A549 (cell line): ENCODE data around the gene TPPP3. TPM values are rescaled to one million over a fixed set of nuclear protein-coding genes. Genes with fewer than 3 reads are reported as not detected.

Source experiments
- polyA plus RNA-seq, 4 experiments: library from polyadenylated mRNA; depleted of rRNA in 3 of 4; stranded (reverse); fragments of >200 nt; fragmentation: RNase III in 1 of 4; extraction: RNeasy Plus Mini Kit Qiagen cat#74134 plus additional on column Dnase treatment in 1 of 4; gene quantifications; 2 replicates in 3 of 4; 3 replicates in 1 of 4; pipeline ENCODE4 v1.2.3, GENCODE V29; 2011 to 2017
- small RNA-seq, 6 experiments: library from RNA; depleted of rRNA; stranded (forward); fragments of <200 nt; gene quantifications; one replicate each; pipeline ENCODE3, GENCODE V24; 2012

The TPPP3 gene
- polyA plus RNA-seq, 2 of the 4 experiments (the other 2 are of a cell fraction): 9.4 to 10.9 TPM

Small RNAs within 50 kb of the gene (small RNA-seq; reads per million reads assigned to genes)
- gene RNU1-123P: 0 reads per million in 6 experiments

Other genes starting within 250 kb of the TPPP3 start
- gene B3GNT9, start 242.5 kb downstream of the TPPP3 start, polyA plus RNA-seq (2011; rRNA removed): 6.8 and 8.5 TPM in 2 replicates
- 6.7 to 9.3 TPM (median 9.0 TPM) in 3 replicates for gene B3GNT9, start 242.5 kb downstream of the TPPP3 start, polyA plus RNA-seq (2017; fragmentation: RNase III; extraction: RNeasy Plus Mini Kit Qiagen cat#74134 plus additional on column Dnase treatment)
- 7.8 and 9.1 TPM in 2 replicates for gene TRADD, start 233.6 kb downstream of the TPPP3 start, polyA plus RNA-seq (2011; rRNA removed)
- 13.2 to 15.2 TPM (median 15.2 TPM) in 3 replicates for gene TRADD, start 233.6 kb downstream of the TPPP3 start, polyA plus RNA-seq (2017; fragmentation: RNase III; extraction: RNeasy Plus Mini Kit Qiagen cat#74134 plus additional on column Dnase treatment)
- gene FBXL8, start 233.5 kb downstream of the TPPP3 start, polyA plus RNA-seq (2011; rRNA removed): 5.4 and 5.6 TPM in 2 replicates
- 12.5 to 14.4 TPM (median 13.1 TPM) in 3 replicates for gene FBXL8, start 233.5 kb downstream of the TPPP3 start, polyA plus RNA-seq (2017; fragmentation: RNase III; extraction: RNeasy Plus Mini Kit Qiagen cat#74134 plus additional on column Dnase treatment)
- 8.3 and 11.7 TPM in 2 replicates for gene HSF4, start 228.8 kb downstream of the TPPP3 start, polyA plus RNA-seq (2011; rRNA removed)
- 15.3 to 22.0 TPM (median 18.9 TPM) in 3 replicates for gene HSF4, start 228.8 kb downstream of the TPPP3 start, polyA plus RNA-seq (2017; fragmentation: RNase III; extraction: RNeasy Plus Mini Kit Qiagen cat#74134 plus additional on column Dnase treatment)
- 22.6 and 24.4 TPM in 2 replicates for gene NOL3, start 223.0 kb downstream of the TPPP3 start, polyA plus RNA-seq (2011; rRNA removed)
- 38.5 to 41.3 TPM (median 39.1 TPM) in 3 replicates for gene NOL3, start 223.0 kb downstream of the TPPP3 start, polyA plus RNA-seq (2017; fragmentation: RNase III; extraction: RNeasy Plus Mini Kit Qiagen cat#74134 plus additional on column Dnase treatment)
- 7.2 and 7.5 TPM in 2 replicates for gene MATCAP1, start 209.5 kb downstream of the TPPP3 start, polyA plus RNA-seq (2011; rRNA removed)
- 16.1 to 23.5 TPM (median 20.8 TPM) in 3 replicates for gene MATCAP1, start 209.5 kb downstream of the TPPP3 start, polyA plus RNA-seq (2017; fragmentation: RNase III; extraction: RNeasy Plus Mini Kit Qiagen cat#74134 plus additional on column Dnase treatment)
- gene EXOC3L1, start 203.4 kb downstream of the TPPP3 start, polyA plus RNA-seq (2011; rRNA removed): 0.06 TPM in 1 of 2 replicates, not detected in the other
- not detected in 3 replicates for gene EXOC3L1, start 203.4 kb downstream of the TPPP3 start, polyA plus RNA-seq (2017; fragmentation: RNase III; extraction: RNeasy Plus Mini Kit Qiagen cat#74134 plus additional on column Dnase treatment)
- gene E2F4, start 201.3 kb downstream of the TPPP3 start, polyA plus RNA-seq (2011; rRNA removed): 65.1 and 71.8 TPM in 2 replicates
- 66.0 to 69.6 TPM (median 66.6 TPM) in 3 replicates for gene E2F4, start 201.3 kb downstream of the TPPP3 start, polyA plus RNA-seq (2017; fragmentation: RNase III; extraction: RNeasy Plus Mini Kit Qiagen cat#74134 plus additional on column Dnase treatment)
- gene ELMO3, start 194.4 kb downstream of the TPPP3 start, polyA plus RNA-seq (2011; rRNA removed): 0.62 and 1.0 TPM in 2 replicates
- gene ELMO3, start 194.4 kb downstream of the TPPP3 start, polyA plus RNA-seq (2017; fragmentation: RNase III; extraction: RNeasy Plus Mini Kit Qiagen cat#74134 plus additional on column Dnase treatment): 1.3 to 1.5 TPM (median 1.4 TPM) in 3 replicates
- gene TMEM208, start 166.4 kb downstream of the TPPP3 start, polyA plus RNA-seq (2011; rRNA removed): 70.2 and 73.5 TPM in 2 replicates
- gene TMEM208, start 166.4 kb downstream of the TPPP3 start, polyA plus RNA-seq (2017; fragmentation: RNase III; extraction: RNeasy Plus Mini Kit Qiagen cat#74134 plus additional on column Dnase treatment): 103 to 114 TPM (median 114 TPM) in 3 replicates
- gene FHOD1, start 146.0 kb downstream of the TPPP3 start, polyA plus RNA-seq (2011; rRNA removed): 16.1 and 18.1 TPM in 2 replicates
- gene FHOD1, start 146.0 kb downstream of the TPPP3 start, polyA plus RNA-seq (2017; fragmentation: RNase III; extraction: RNeasy Plus Mini Kit Qiagen cat#74134 plus additional on column Dnase treatment): 29.1 to 34.2 TPM (median 33.6 TPM) in 3 replicates
- gene SLC9A5, start 144.5 kb downstream of the TPPP3 start, polyA plus RNA-seq (2011; rRNA removed): 0.83 and 1.1 TPM in 2 replicates
- gene SLC9A5, start 144.5 kb downstream of the TPPP3 start, polyA plus RNA-seq (2017; fragmentation: RNase III; extraction: RNeasy Plus Mini Kit Qiagen cat#74134 plus additional on column Dnase treatment): 1.6 to 2.6 TPM (median 2.5 TPM) in 3 replicates
- gene PLEKHG4, start 114.0 kb downstream of the TPPP3 start, polyA plus RNA-seq (2011; rRNA removed): 10.0 and 17.7 TPM in 2 replicates
- gene PLEKHG4, start 114.0 kb downstream of the TPPP3 start, polyA plus RNA-seq (2017; fragmentation: RNase III; extraction: RNeasy Plus Mini Kit Qiagen cat#74134 plus additional on column Dnase treatment): 15.6 to 16.6 TPM (median 15.9 TPM) in 3 replicates
- 1.1 and 2.4 TPM in 2 replicates for gene KCTD19, start 66.8 kb downstream of the TPPP3 start, polyA plus RNA-seq (2011; rRNA removed)
- gene KCTD19, start 66.8 kb downstream of the TPPP3 start, polyA plus RNA-seq (2017; fragmentation: RNase III; extraction: RNeasy Plus Mini Kit Qiagen cat#74134 plus additional on column Dnase treatment): 0.57 to 1.00 TPM (median 0.76 TPM) in 3 replicates
- 0.57 and 0.93 TPM in 2 replicates for gene LRRC36, start 66.7 kb downstream of the TPPP3 start, polyA plus RNA-seq (2011; rRNA removed)
- gene LRRC36, start 66.7 kb downstream of the TPPP3 start, polyA plus RNA-seq (2017; fragmentation: RNase III; extraction: RNeasy Plus Mini Kit Qiagen cat#74134 plus additional on column Dnase treatment): 0.25 to 0.48 TPM (median 0.44 TPM) in 3 replicates
- 3.5 and 3.8 TPM in 2 replicates for gene ZDHHC1, start 23.0 kb upstream of the TPPP3 start, polyA plus RNA-seq (2011; rRNA removed)
- gene ZDHHC1, start 23.0 kb upstream of the TPPP3 start, polyA plus RNA-seq (2017; fragmentation: RNase III; extraction: RNeasy Plus Mini Kit Qiagen cat#74134 plus additional on column Dnase treatment): 5.0 to 7.2 TPM (median 5.9 TPM) in 3 replicates
- gene HSD11B2, start 37.6 kb upstream of the TPPP3 start, polyA plus RNA-seq (2011; rRNA removed): 0.53 and 0.75 TPM in 2 replicates
- gene HSD11B2, start 37.6 kb upstream of the TPPP3 start, polyA plus RNA-seq (2017; fragmentation: RNase III; extraction: RNeasy Plus Mini Kit Qiagen cat#74134 plus additional on column Dnase treatment): 0.93 to 1.6 TPM (median 1.2 TPM) in 3 replicates
- 45.6 and 45.7 TPM in 2 replicates for gene ATP6V0D1, start 87.7 kb upstream of the TPPP3 start, polyA plus RNA-seq (2011; rRNA removed)
- 96.5 to 103 TPM (median 101 TPM) in 3 replicates for gene ATP6V0D1, start 87.7 kb upstream of the TPPP3 start, polyA plus RNA-seq (2017; fragmentation: RNase III; extraction: RNeasy Plus Mini Kit Qiagen cat#74134 plus additional on column Dnase treatment)
- gene AGRP, start 90.0 kb upstream of the TPPP3 start, polyA plus RNA-seq (2011; rRNA removed): not detected in 2 replicates
- not detected in 3 replicates for gene AGRP, start 90.0 kb upstream of the TPPP3 start, polyA plus RNA-seq (2017; fragmentation: RNase III; extraction: RNeasy Plus Mini Kit Qiagen cat#74134 plus additional on column Dnase treatment)
- gene RIPOR1, start 135.3 kb upstream of the TPPP3 start, polyA plus RNA-seq (2011; rRNA removed): 5.6 and 7.2 TPM in 2 replicates
- 22.5 to 24.7 TPM (median 23.0 TPM) in 3 replicates for gene RIPOR1, start 135.3 kb upstream of the TPPP3 start, polyA plus RNA-seq (2017; fragmentation: RNase III; extraction: RNeasy Plus Mini Kit Qiagen cat#74134 plus additional on column Dnase treatment)
- gene CTCF, start 169.0 kb upstream of the TPPP3 start, polyA plus RNA-seq (2011; rRNA removed): 51.5 and 58.4 TPM in 2 replicates
- gene CTCF, start 169.0 kb upstream of the TPPP3 start, polyA plus RNA-seq (2017; fragmentation: RNase III; extraction: RNeasy Plus Mini Kit Qiagen cat#74134 plus additional on column Dnase treatment): 38.6 to 42.5 TPM (median 40.8 TPM) in 3 replicates